Activated T-helper 1 cell treated with anti-CD3 and anti-CD28 coated beads, Interleukin-12 subunit alpha, Interleukin-12 subunit beta, Interleukin-2, Interleukin-4 antibody, amounts not matched to agents 30 ng/mL and 10 ng/mL and 1 ng/mL, durations not matched to agents 14 hours and 24 hours and 36 hours (primary cell): ENCODE measurements around the gene ARRDC1. TPM values are rescaled to one million over a fixed set of nuclear protein-coding genes. Genes with fewer than 3 reads are reported as not detected.

ENCODE experiments used
- DNase-seq: peaks from one replicate; pipeline ENCODE4 v3.0.0; 2021; ENCODE audit warnings: low spot score
- H3K27ac Mint-ChIP-seq: one replicate; pipeline ENCODE4 v1.8.0; 2021; ENCODE audit warnings: mild to moderate bottlenecking, mixed read lengths
- H3K27me3 Mint-ChIP-seq: one replicate; pipeline ENCODE4 v1.8.0; 2022; ENCODE audit warnings: mild to moderate bottlenecking, moderate library complexity, mixed read lengths; ENCODE audit not compliant: insufficient read depth
- H3K36me3 Mint-ChIP-seq: one replicate; pipeline ENCODE4 v1.8.0; 2021; ENCODE audit warnings: low read depth, mixed read lengths
- H3K4me1 Mint-ChIP-seq: one replicate; pipeline ENCODE4 v1.8.0; 2021; ENCODE audit warnings: low read depth, mixed read lengths
- H3K4me3 Mint-ChIP-seq: one replicate; pipeline ENCODE4 v1.8.0; 2021; ENCODE audit warnings: mild to moderate bottlenecking, moderate library complexity, mixed read lengths
- H3K9me3 Mint-ChIP-seq: one replicate; pipeline ENCODE4 v1.8.0; 2021; ENCODE audit warnings: mixed read lengths
- intact Hi-C: fragments of 100-400 bp; cut with micrococcal nuclease; formaldehyde crosslinking; loops from one replicate; pipeline ENCODE4 v1.15.1; 2024
- total RNA-seq: library from RNA; stranded (reverse); gene quantifications from 2 replicates; pipeline ENCODE4 v1.2.3, GENCODE V29; 2022

The ARRDC1 gene
- total RNA-seq, 1 donor from 2014 or later: 70.3 TPM

DNA sequence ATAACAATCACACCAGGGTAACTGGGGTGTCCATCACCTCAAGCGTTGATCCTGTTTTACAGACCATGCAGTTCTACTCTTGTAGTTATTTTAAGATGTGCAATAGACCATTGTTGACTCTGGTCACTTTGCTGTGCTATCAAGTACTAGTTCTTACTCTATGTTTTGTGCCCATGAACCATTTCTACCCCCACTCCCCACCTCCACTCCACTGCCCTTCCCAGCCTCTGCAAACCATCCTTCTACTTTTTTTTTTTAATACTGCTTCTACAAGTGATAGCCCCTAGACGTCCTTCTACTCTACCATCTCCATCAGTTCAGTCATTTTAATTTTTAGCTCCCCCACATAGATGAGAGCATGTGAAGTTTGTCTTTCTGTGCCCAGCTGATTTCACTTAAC is 52.1 kb downstream of the ARRDC1 start:
- H3K9me3 Mint-ChIP-seq: no peaks in the 10 kb centered on the region
- H3K36me3 Mint-ChIP-seq: peaks cover 3% of the 10 kb centered on the region
- peaks cover 12% of the 10 kb centered on the region for H3K4me1 Mint-ChIP-seq
- H3K27ac Mint-ChIP-seq: no peak overlapping the region
- H3K27me3 Mint-ChIP-seq: no peaks in the 10 kb centered on the region
- no peak for DNase-seq
- intact Hi-C loops: no loop called here
- no peak overlapping the region for H3K4me3 Mint-ChIP-seq

DNA sequence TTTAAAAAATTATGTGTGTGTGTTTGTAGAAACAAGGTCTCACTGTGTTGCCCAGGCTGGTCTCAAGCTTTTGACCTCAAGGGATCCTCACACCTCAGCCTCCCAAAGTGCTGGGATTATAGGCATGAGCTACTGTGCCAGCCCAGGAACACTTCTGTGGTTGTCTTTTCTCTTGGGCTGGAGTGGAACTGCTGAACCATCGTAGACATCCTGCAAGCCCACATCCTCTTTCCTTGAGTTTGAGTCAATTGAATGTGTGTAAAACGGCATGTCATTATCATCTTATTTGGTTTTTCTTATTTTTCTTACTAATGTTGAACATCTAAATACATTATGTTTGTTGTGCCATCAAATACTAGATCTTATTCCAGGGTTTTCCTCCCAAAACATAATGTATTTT is 53.3 kb downstream of the ARRDC1 start:
- no peak overlapping the region for H3K4me3 Mint-ChIP-seq
- intact Hi-C loops: no loop called here
- H3K36me3 Mint-ChIP-seq: peaks cover 3% of the 10 kb centered on the region
- no peaks in the 10 kb centered on the region for H3K9me3 Mint-ChIP-seq
- no peaks in the 10 kb centered on the region for H3K27me3 Mint-ChIP-seq
- H3K27ac Mint-ChIP-seq: no peak overlapping the region
- no peak for DNase-seq
- peaks cover 16% of the 10 kb centered on the region for H3K4me1 Mint-ChIP-seq

DNA sequence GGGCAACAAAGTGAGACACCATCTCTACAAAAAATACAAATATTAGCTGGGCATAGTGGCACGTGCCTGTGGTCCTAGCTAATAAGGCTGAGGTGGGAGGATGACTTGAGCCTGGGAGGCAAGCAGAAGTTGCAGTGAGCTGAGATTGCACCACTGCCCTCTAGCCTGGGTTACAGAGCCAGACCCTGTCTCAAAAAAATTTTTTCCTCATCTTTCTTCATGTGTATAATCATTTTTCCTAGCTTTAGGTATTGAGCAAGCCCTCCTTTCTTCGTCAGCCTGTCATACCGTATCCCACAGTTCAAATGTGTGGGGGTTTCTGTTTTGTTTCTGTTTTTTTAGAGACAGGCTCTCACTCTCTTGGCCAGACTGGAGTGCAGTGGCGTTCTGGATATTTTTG is 54.7 kb downstream of the ARRDC1 start:
- DNase-seq: no peak
- Mint-ChIP-seq H3K27me3 (no peaks in the 10 kb centered on the region), H3K4me3 (no peak overlapping the region), H3K36me3 (peaks cover 8% of the 10 kb centered on the region), H3K27ac (no peak overlapping the region), H3K4me1 (peaks cover 22% of the 10 kb centered on the region), H3K9me3 (no peaks in the 10 kb centered on the region)
- intact Hi-C loops: no loop called here

DNA sequence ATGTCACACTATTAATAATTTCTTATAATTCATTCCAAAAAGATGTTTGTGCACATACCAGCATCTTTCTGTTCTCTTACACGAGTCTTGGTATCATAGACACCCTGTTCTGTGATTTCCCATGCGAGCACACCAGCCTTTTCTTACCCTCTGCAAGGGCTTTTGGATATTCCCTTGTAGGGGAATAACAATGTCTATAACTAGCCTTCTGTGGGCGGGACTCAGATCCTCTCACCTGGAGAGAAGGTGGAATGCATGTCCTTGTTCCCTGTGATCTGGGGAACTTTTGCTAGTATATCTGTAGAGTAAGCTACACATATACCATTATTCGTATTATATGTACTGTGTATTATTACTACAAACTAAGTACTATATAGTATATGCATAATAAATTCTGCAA is 58.1 kb downstream of the ARRDC1 start:
- Mint-ChIP-seq H3K4me1 (peaks cover 31% of the 10 kb centered on the region), H3K27me3 (no peaks in the 10 kb centered on the region), H3K9me3 (no peaks in the 10 kb centered on the region), H3K36me3 (peaks cover 10% of the 10 kb centered on the region), H3K27ac (no peak overlapping the region), H3K4me3 (no peak overlapping the region)
- DNase-seq: no peak
- intact Hi-C loops: no loop called here

DNA sequence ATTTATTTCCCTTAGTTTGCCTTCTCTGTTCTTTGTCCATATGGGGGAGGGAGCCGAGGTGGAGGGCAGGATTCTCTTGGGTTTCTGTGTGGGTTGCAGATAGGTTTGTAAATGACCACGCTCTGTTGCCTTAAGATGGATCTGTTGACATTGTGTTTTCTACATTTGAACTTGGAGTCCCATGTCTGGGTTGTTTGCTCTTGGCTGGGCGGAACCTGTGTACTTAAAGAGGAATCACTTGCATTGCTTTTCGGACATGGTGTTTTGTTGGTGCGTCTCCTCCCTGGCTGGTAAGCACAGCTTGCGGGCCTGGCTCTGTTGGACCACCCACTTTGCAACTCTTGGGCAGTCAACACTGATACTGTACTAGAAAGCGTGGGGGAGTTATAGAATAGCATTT is 59.2 kb downstream of the ARRDC1 start:
- Mint-ChIP-seq H3K27ac (no peak overlapping the region), H3K4me3 (no peak overlapping the region), H3K36me3 (peaks cover 15% of the 10 kb centered on the region), H3K4me1 (peaks cover 25% of the 10 kb centered on the region), H3K27me3 (no peaks in the 10 kb centered on the region), H3K9me3 (no peaks in the 10 kb centered on the region)
- no peak for DNase-seq
- intact Hi-C loops: no loop called here

Other genes starting within 250 kb of the ARRDC1 start
- 4.8 and 4.9 TPM in 2 replicates for gene EXD3, start 182.5 kb upstream of the ARRDC1 start, total RNA-seq
- 0.49 and 0.54 TPM in 2 replicates for gene NOXA1, start 182.3 kb upstream of the ARRDC1 start, total RNA-seq
- not detected in 2 replicates for gene ENTPD8, start 164.3 kb upstream of the ARRDC1 start, total RNA-seq
- 57.2 and 58.9 TPM in 2 replicates for gene NSMF, start 146.4 kb upstream of the ARRDC1 start, total RNA-seq
- gene PNPLA7, start 55.3 kb upstream of the ARRDC1 start, total RNA-seq: 0.71 and 1.2 TPM in 2 replicates
- 53.8 and 56.0 TPM in 2 replicates for gene MRPL41, start 53.8 kb upstream of the ARRDC1 start, total RNA-seq
- gene DPH7, start 26.8 kb upstream of the ARRDC1 start, total RNA-seq: 50.3 and 52.1 TPM in 2 replicates
- 88.2 and 94.9 TPM in 2 replicates for gene ZMYND19, start 15.2 kb upstream of the ARRDC1 start, total RNA-seq
- 97.0 and 98.1 TPM in 2 replicates for gene EHMT1, start 13.3 kb downstream of the ARRDC1 start, total RNA-seq